Upper lobe of right lung (tissue), 1 donor: ENCODE data around the gene RHPN2. TPM values are rescaled to one million over a fixed set of nuclear protein-coding genes. Genes with fewer than 3 reads are reported as not detected.
"Not testable (repeated sequence)": the region's sequence is repeated elsewhere in the genome, so short reads cannot be mapped to it uniquely, and the experiment has no call there.

Experiments used
- ATAC-seq: fragments of 200-7000 bp; cut with Tn5 transposase; one replicate; pipeline ENCODE4 v1.9.1; 2020; ENCODE audit warnings: mild to moderate bottlenecking, moderate library complexity
- DNase-seq: peaks from one replicate; pipeline ENCODE4 v3.0.0-alpha.2; 2020
- H3K27ac ChIP-seq: fragments of 200-600 bp; one replicate; pipeline ENCODE4 v1.8.0; 2022
- H3K27me3 ChIP-seq: fragments of 200-600 bp; one replicate; pipeline ENCODE4 v1.8.0; 2022; ENCODE audit warnings: mild to moderate bottlenecking
- H3K36me3 ChIP-seq: fragments of 200-600 bp; one replicate; pipeline ENCODE4 v1.8.0; 2022
- H3K4me1 ChIP-seq: fragments of 200-600 bp; one replicate; pipeline ENCODE4 v1.8.0; 2022
- H3K4me3 ChIP-seq: fragments of 200-600 bp; one replicate; pipeline ENCODE4 v1.8.0; 2022; ENCODE audit warnings: mild to moderate bottlenecking
- H3K9me3 ChIP-seq: fragments of 200-600 bp; one replicate; pipeline ENCODE4 v1.8.0; 2022
- CTCF ChIP-seq: fragments of 200-600 bp; IDR thresholded peaks from one replicate; pipeline ENCODE4 v1.8.0; 2022; ENCODE audit warnings: antibody characterized with exemption
- intact Hi-C: fragments of 100-400 bp; cut with DNase I; formaldehyde crosslinking; loops from one replicate; pipeline ENCODE4 v1.11.0; 2022
- total RNA-seq: library from RNA; stranded (reverse); fragmentation: NEBNext Ultra II Directional; extraction: Animal tissue kit (Norgen Biotek cat#: 25700); gene quantifications from one replicate; pipeline ENCODE4 v1.2.1, GENCODE V29; 2021
- donor health status: DM: no; HTN: yes; CAD: no; lungs with severe emphysema.

The RHPN2 gene
- total RNA-seq, 1 donor from 2014 or later = 9.7 TPM

- Histone ChIP-seq H3K4me3 (no peak overlapping the region), H3K27me3 (no peaks in the 10 kb centered on the region), H3K9me3 (no peaks in the 10 kb centered on the region), H3K4me1 (no peaks in the 10 kb centered on the region), H3K27ac (no peak overlapping the region), H3K36me3 (no peaks in the 10 kb centered on the region)
- no peak for DNase-seq
- no peak for TF ChIP-seq CTCF
- ATAC-seq = no peak
- intact Hi-C loops = no loop called here
Observed at GRCh38 chr19:32998722-32999121, 66.0 kb downstream of the RHPN2 start.

GRCh38 chr19:32997716-32998355 lies 66.9 kb downstream of the RHPN2 start:
- no peak overlapping the region for H3K4me3 ChIP-seq
- H3K36me3 ChIP-seq = no peaks in the 10 kb centered on the region
- ATAC-seq (no peak), DNase-seq (no peak)
- intact Hi-C loops = no loop called here
- H3K27me3 ChIP-seq = no peaks in the 10 kb centered on the region
- H3K9me3 ChIP-seq = no peaks in the 10 kb centered on the region
- no peak overlapping the region for H3K27ac ChIP-seq
- no peak for TF ChIP-seq CTCF
- no peaks in the 10 kb centered on the region for H3K4me1 ChIP-seq

GRCh38 chr19:32997061-32997464 lies 67.6 kb downstream of the RHPN2 start:
- ATAC-seq, H3K27ac ChIP-seq, DNase-seq, H3K36me3 ChIP-seq, H3K4me1 ChIP-seq, intact Hi-C loops, H3K9me3 ChIP-seq, H3K4me3 ChIP-seq, H3K27me3 ChIP-seq: not testable (repeated sequence)

GRCh38 chr19:32995966-32996365 lies 68.7 kb downstream of the RHPN2 start:
- H3K9me3 ChIP-seq, H3K27me3 ChIP-seq, H3K27ac ChIP-seq, ATAC-seq, intact Hi-C loops, H3K4me1 ChIP-seq, H3K4me3 ChIP-seq, DNase-seq, H3K36me3 ChIP-seq: not testable (repeated sequence)

- Histone ChIP-seq H3K4me3 (no peak overlapping the region), H3K27ac (no peak overlapping the region), H3K36me3 (no peaks in the 10 kb centered on the region), H3K4me1 (no peaks in the 10 kb centered on the region), H3K9me3 (no peaks in the 10 kb centered on the region), H3K27me3 (no peaks in the 10 kb centered on the region)
- ATAC-seq (no peak), DNase-seq (no peak)
- TF ChIP-seq CTCF = no peak
- intact Hi-C loops = no loop called here
Observed at GRCh38 chr19:32988724-32989123, 76.0 kb downstream of the RHPN2 start.

- H3K4me1 ChIP-seq, H3K9me3 ChIP-seq, DNase-seq, H3K4me3 ChIP-seq, H3K27me3 ChIP-seq, H3K36me3 ChIP-seq, ATAC-seq, H3K27ac ChIP-seq, intact Hi-C loops: not testable (repeated sequence)
Observed at GRCh38 chr19:32988254-32988653, 76.4 kb downstream of the RHPN2 start.

GRCh38 chr19:32982488-32982887 lies 82.2 kb downstream of the RHPN2 start:
- intact Hi-C loops = not testable (repeated sequence)

GRCh38 chr19:32979807-32980206 lies 84.9 kb downstream of the RHPN2 start:
- H3K9me3 ChIP-seq, H3K36me3 ChIP-seq, H3K4me1 ChIP-seq, H3K27ac ChIP-seq, DNase-seq, H3K27me3 ChIP-seq, H3K4me3 ChIP-seq, intact Hi-C loops, ATAC-seq: not testable (repeated sequence)

More at GRCh38 chr19:32982488-32982887, 82.2 kb downstream of the RHPN2 start:
- ATAC-seq, H3K27me3 ChIP-seq, H3K9me3 ChIP-seq, H3K36me3 ChIP-seq, H3K4me1 ChIP-seq, H3K4me3 ChIP-seq, H3K27ac ChIP-seq, DNase-seq: not testable (repeated sequence)

- H3K27ac ChIP-seq, H3K9me3 ChIP-seq, ATAC-seq, H3K27me3 ChIP-seq, H3K36me3 ChIP-seq, intact Hi-C loops, H3K4me1 ChIP-seq, H3K4me3 ChIP-seq, DNase-seq: not testable (repeated sequence)
Observed at GRCh38 chr19:32977813-32978212, 86.9 kb downstream of the RHPN2 start.
